AG04450 (cell line): ENCODE results near the gene C10orf62. TPM values are rescaled to one million over a fixed set of nuclear protein-coding genes. Genes with fewer than 3 reads are reported as not detected.

Source experiments
- CTCF ChIA-PET: fragments of 300-600, 350-600 bp; formaldehyde crosslinking; extraction: SDS; loops from one replicate; lab custom pipeline; 2022; ENCODE audit warnings: antibody characterized with exemption, inconsistent platforms; lab: Charles Lee
- POLR2A ChIA-PET: fragments of 350-600 bp; formaldehyde crosslinking; extraction: SDS; loops from one replicate; lab custom pipeline; 2021; ENCODE audit warnings: antibody characterized with exemption, inconsistent platforms; lab: Yijun Ruan, JAX
- DNase-seq: peaks from one replicate; pipeline ENCODE4 v3.0.0-alpha.2; 2011; ENCODE audit warnings: low read depth, low spot score
- H3K27ac ChIP-seq: one replicate; pipeline ENCODE4 v1.5.1; 2012; ENCODE audit warnings: low read depth, low read length, control low read depth
- H3K27me3 ChIP-seq: one replicate; pipeline ENCODE4 v1.6.0; 2012; ENCODE audit warnings: low read length; ENCODE audit not compliant: control insufficient read depth, insufficient read depth
- H3K4me3 ChIP-seq: 2 replicates; pipeline ENCODE4 v1.5.1; 2011; ENCODE audit warnings: mild to moderate bottlenecking, low read depth, low read length, control low read depth
- H3K9me3 ChIP-seq: 2 replicates; pipeline ENCODE4 v1.5.1; 2012; ENCODE audit warnings: low read length; ENCODE audit not compliant: control insufficient read depth, insufficient read depth
- CTCF ChIP-seq: IDR thresholded peaks from 2 replicates; pipeline ENCODE4 v1.5.1; 2011; ENCODE audit warnings: low read depth, low read length, control low read depth, inconsistent platforms
- polyA plus RNA-seq: library from polyadenylated mRNA; depleted of rRNA; stranded (reverse); fragments of >200 nt; gene quantifications from 2 replicates; pipeline ENCODE4 v1.2.3, GENCODE V29; 2011

Gene C10orf62
- polyA plus RNA-seq, 1 experiment, result not detected

- no peak for DNase-seq
- ChIA-PET CTCF (no interaction called here), POLR2A (no interaction called here)
These were observed 11.8 kb upstream of the C10orf62 start for GRCh38 chr10:97577701-97578100.

GRCh38 chr10:97578171-97578844 is 11.2 kb upstream of the C10orf62 start:
- POLR2A ChIA-PET, result interaction anchor here (0.6 kb wide), 1 partner anchor 13 kb away, joined by 3 read pairs; no protein-coding TSS in a partner anchor
- no peak for DNase-seq
- TF ChIP-seq CTCF, result no peak
- H3K27ac ChIP-seq, result no peak overlapping the region
- H3K27me3 ChIP-seq, result no peaks in the 10 kb centered on the region
- no peaks in the 10 kb centered on the region for H3K9me3 ChIP-seq
- H3K4me3 ChIP-seq, result no peak overlapping the region
- CTCF ChIA-PET, result interaction anchor here (0.6 kb wide), 1 partner anchor 152 kb away, joined by 4 read pairs; no protein-coding TSS in a partner anchor

More at GRCh38 chr10:97577701-97578100, 11.8 kb upstream of the C10orf62 start:
- TF ChIP-seq CTCF, result no peak
- H3K4me3 ChIP-seq, result no peak overlapping the region
- H3K27me3 ChIP-seq, result no peaks in the 10 kb centered on the region
- no peak overlapping the region for H3K27ac ChIP-seq
- H3K9me3 ChIP-seq, result no peaks in the 10 kb centered on the region

GRCh38 chr10:97580421-97581367 is 8.8 kb upstream of the C10orf62 start:
- H3K27ac ChIP-seq, result no peak overlapping the region
- DNase-seq, result no peak
- POLR2A ChIA-PET, result no interaction called here
- no peak overlapping the region for H3K4me3 ChIP-seq
- CTCF ChIA-PET, result interaction anchor here (1.3 to 1.7 kb wide), 2 partner anchors 9 to 26 kb away, joined by 6 read pairs; partner anchors contain the start of gene ANKRD2
- H3K9me3 ChIP-seq, result no peaks in the 10 kb centered on the region
- H3K27me3 ChIP-seq, result no peaks in the 10 kb centered on the region
- TF ChIP-seq CTCF, result no peak

- ChIA-PET POLR2A (no interaction called here), CTCF (interaction anchor here (1.1 to 1.7 kb wide), 2 partner anchors 9 to 28 kb away, joined by 5 to 6 read pairs; partner anchors contain the start of gene ANKRD2)
These were observed 7.4 kb upstream of the C10orf62 start for GRCh38 chr10:97582169-97582568.

More at GRCh38 chr10:97582169-97582568, 7.4 kb upstream of the C10orf62 start:
- Histone ChIP-seq H3K4me3 (no peak overlapping the region), H3K27me3 (no peaks in the 10 kb centered on the region), H3K9me3 (no peaks in the 10 kb centered on the region), H3K27ac (no peak overlapping the region)
- no peak for DNase-seq
- TF ChIP-seq CTCF, result no peak
